ENCODE data around the gene SEC22A.

SEC22A gene

DNA sequence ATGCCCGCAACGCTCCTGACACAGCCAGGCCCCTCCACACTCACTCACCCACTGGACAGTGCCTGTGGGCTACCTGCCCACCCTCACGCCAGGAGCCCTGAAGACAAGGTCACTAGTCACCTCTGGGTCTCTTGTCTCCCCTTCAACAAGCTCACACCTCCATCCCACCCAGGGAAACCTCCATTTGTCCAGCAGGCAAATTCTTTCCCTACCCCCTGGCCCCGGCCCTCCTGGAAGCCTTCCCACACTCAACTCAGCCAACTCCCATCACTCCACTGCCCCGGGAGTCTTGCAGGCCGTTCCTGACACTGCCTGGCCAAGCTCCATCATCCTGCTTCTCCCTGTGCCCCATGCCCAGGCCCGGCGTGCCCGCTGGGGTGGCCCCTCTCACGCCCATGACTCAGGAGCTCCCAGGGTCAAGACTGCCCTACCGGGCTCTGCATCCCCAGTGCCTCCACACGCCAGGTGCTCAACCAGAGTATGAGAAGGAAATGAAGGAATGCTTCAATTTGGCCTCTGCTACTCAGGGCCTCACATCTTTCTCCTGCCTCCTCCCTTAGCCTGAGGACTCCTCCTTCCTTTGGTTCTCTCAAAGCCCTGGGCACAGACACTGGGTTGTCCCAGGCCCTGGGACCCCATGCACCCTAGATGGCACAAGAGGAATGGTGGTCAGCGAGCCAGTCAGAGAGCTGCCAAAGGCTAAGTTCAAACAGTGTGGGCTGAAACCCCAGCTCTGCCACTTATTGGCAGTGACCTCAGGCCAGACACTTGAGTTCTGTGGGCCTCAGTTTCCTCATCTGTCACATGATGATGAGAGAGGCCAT lies 88.6 kb downstream of the SEC22A start:
- DNase-seq: no peak

DNA sequence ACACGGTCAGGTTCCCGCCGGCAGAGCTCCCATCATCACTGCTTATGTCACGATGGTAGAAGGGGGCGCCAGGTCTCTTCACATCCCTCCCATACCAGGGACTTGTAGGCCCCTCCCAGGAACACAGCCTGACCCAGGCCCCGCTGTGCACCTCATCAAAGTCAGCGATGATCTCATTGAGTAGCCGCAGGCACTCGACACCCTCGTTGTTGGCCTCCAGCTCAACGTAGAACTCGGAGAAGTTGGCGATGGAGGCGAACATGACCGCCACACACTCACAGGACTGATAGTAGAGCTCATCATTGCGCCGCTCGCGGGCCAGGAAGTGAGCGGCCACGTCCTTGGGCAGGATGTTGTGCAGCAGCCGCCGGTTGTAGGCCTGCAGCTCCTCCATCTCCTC lies 89.2 kb downstream of the SEC22A start:
- DNase-seq: no peak

DNA sequence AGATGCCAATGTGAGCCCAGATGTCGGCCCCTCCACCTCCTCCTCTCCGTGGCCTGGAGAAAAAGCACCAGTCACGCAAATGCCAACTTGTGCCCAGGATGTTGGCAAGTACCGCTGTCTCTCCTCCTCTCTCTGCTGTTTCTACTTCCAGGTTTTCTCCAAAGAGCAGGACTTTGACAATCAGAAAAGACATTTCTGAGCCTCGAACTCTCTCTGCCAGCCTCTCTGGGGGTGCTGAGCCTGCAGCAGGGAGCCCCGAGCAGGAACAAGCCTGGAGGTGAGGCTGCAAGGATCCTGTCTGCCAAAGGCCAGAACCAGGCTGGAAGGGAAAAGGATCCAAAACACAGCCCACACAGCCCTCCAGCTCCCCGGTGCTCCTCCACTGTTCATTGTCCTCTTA lies 89.7 kb downstream of the SEC22A start:
- DNase-seq: no peak

DNA sequence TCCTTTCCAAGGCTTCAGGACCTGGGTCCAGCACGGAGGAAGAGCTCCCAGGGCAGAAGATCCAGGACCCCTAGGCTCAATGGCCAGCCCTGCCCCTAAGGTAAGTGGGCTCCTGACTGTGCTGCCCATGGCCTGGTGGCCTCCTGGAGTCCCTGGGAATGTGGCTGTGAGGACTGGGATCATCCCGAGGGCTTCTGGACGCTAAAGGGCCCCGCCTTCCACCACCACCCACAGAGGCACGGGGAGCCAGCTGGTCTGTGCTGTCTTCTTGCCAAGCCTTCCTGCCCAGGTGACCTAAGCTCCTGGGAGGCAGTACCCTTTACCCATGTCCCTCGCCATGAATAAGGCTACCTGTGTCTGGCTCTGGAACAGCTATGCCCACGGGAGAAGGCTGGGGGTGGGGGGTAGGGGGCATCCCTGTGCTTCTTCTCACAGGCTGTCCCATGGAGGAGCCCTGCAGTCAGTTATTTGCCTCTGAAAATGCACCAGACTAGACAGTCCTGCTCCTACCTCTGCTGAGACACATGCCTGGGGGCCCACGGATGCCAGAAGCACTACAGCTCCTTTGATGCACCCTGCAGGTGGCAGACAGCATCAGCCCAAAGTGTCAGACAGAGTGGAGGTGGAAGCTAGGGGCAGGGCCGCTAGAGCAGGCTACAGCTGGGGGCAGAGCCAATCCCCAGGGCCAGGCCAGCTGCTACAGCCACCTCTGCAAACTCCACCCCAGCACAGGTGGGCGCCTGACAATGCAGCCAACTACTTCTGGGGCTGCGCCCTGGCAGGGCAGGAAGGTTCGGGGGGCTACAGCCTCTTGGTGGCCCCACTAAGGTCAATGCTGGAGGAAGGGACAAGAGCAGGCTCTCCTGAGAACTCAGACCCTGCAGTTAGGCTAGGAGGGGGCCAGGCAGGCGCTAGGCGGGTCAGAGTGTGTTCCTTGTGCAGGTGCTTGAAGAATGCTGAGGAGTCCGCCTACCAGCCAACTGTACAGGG lies 90.9 kb downstream of the SEC22A start:
- no peak for DNase-seq

GRCh38 chr3:123294296-123294938 lies 92.7 kb downstream of the SEC22A start:
- no peak for DNase-seq

GRCh38 chr3:123295171-123295900 lies 93.6 kb downstream of the SEC22A start:
- DNase-seq: no peak

DNA sequence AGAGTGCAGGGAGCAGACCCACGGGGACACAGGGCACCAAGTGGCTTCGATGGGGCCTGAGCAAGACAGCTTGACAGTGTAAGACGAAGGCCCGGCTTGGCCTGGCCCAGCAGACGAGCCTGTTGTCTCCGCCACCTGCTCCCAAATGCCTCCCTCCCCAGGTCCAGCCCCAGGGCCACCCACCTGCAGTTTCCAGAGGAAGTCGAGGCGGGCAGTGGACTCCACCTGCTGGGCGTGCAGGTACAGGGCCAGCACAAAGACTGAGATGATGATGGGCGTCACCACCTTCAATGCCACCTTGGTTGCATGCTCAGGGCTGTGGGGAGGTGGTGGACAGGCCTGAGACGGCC lies 94.1 kb downstream of the SEC22A start:
- DNase-seq: no peak

DNA sequence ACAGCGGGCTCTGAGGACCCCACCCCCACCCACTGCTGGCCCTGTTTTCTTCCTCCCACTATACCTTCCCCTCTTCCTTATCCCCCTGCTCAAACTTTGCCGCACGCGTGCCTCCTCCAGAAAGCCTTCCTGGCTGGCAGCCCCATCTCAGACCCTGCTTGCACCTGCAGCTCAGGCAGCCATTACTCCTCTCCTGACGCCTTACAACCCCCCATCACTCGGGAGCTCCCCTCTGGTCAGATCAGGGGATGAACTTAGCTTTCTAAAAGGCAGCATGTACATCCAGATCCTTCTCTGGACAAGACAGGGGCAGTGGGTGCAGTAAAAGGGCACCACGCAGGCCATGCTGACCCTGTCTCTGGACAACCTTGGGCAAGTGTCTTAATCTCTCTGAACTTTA lies 94.5 kb downstream of the SEC22A start:
- no peak for DNase-seq

GRCh38 chr3:123296836-123297626 lies 95.3 kb downstream of the SEC22A start:
- no peak for DNase-seq

- no peak for DNase-seq
These were observed 95.8 kb downstream of the SEC22A start for GRCh38 chr3:123297627-123297899.

DNA sequence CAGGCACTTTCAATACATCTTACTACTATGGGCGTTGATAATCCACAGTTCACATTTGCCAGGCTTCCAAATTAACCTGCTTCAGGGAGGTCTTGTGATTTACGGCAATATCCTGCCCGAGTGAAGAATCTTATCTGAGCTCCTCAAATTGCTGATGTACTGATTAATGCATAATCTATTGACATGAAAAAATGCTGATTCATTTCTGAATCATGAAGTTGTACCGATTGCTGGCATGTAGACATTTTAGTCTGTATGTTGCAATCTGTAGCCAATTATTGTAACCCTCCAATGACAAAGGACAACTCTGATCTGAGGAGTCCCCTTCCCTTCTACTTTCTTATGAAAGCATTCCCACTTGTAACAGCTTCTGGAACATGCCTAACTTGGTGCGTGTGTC lies 97.2 kb downstream of the SEC22A start:
- DNase-seq: no peak

DNA sequence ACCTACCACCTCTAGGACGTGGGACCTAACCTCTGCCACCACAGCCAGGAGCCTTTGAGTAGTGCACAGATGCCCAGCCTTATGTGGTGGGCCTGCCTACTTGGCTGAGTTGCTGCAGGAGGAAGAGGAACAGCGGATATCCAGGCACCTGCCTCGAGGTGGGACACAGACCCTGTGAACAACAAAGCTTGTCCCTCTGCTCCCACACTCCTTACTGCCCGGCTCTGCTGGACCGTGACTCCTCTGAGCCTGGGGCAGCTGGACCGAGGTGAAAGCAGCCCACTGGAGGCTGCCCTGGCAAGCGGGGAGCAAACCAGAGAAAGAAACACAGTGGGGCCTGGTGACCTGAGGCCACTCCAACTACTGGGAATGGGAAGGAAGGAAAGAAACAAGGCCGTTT lies 97.8 kb downstream of the SEC22A start:
- DNase-seq: no peak

DNA sequence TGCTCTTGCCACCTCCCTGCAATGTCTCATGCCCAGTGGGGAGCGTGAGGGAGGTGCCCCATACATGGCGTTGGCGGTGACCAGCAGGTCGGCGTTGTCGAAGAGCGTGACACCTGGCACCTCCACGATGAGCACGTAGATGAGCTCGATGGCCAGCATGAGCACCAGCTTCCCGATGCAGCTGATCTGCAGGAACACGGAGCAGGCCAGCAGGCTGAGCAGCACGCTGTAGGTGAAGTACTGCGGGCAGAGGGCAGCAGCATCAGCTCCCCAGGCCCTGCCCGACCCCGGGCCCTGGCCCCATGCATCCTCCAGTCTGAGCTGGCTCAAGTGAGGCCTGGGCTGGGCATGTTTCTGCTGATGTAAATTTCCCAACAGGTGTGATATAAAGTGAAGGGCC lies 98.3 kb downstream of the SEC22A start:
- DNase-seq: no peak

- no peak for DNase-seq
These were observed 98.8 kb downstream of the SEC22A start for GRCh38 chr3:123300583-123300982.

GRCh38 chr3:123301331-123302184 lies 99.8 kb downstream of the SEC22A start:
- DNase-seq: no peak

DNA sequence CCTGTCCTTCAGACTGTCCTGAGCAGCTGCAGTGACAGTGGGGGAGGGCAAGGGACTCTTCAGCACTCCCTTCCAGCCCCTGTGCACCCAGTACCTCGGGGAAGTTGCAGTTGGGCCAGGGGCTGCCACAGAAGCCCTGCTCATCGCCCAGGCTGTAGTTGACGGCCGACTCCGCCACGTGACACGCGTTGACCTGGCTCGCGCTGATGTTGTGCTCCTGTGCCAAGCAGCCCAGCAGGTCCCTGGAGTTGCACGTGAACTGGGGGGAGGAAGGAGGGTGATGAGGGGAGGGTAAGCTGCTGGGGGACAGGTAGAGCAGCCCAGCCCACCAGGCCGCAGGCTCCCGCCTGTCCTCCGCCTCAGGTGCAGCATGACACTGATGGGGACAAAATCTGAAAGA lies 101.2 kb downstream of the SEC22A start:
- no peak for DNase-seq

DNA sequence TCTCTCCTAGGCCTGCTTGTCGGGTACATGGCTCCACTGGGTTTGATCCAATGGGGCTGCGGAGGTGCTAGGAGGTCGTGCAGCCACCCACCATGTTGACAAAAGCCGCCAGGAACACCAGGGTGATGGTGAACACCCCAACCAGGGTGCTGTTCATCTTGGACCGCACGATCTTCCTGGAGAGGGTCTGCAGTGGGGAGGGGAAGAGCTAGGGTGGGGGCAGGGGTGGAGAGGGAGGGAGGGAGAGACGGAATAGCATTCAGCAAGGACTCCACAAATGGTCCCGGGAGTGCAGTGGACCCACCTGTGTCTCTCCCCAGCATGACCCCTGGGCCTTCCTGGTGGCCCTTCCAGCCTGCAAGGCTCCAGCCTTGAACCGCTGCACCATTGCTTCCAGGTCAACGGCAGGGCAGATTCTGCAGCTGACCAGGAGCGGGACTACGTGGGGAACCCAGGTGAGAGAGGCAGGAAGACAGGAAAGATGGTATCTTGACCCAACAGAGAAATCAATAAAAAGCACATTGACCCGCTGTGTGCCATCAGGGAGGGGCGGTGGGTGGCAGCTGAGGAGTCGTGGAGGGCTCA lies 102.3 kb downstream of the SEC22A start:
- no peak for DNase-seq

DNA sequence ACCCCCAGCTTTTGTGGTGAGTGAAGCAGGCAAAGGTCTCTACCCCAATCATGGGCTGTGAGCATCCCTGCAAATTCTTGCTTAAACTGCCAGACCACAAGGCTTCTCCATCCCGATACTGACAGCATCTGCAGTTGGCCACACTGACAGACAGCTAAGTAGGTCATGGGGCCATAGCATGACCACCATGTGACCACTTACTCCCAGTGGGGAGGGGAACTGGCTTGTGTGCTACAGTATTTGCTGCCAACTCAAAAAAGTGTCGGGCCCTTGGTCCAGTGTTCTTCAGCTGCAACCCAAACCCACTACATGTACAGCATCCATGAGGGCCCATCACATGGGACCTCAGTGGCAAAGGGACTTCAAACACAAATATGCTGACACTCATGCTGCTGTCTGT lies 103.4 kb downstream of the SEC22A start:
- no peak for DNase-seq

DNA sequence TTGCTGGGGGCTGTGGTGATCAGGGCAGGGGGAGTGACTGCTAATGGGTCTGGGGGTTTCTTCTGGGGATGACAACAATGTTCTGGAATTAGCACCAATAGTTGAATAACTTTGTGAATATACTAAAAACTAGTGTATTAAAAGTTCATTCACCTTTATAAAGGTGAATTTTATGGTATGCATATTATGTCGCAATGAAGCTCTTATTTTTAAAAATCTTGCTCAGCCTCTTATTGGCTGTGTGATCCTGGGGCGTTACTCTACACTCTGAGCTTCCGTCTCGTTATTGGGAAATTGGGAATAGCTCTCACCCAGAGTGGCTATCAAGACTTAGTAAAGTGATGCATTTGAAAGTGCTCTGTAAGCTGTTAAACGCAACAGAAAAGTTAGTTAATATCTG lies 105.3 kb downstream of the SEC22A start:
- DNase-seq: no peak

DNA sequence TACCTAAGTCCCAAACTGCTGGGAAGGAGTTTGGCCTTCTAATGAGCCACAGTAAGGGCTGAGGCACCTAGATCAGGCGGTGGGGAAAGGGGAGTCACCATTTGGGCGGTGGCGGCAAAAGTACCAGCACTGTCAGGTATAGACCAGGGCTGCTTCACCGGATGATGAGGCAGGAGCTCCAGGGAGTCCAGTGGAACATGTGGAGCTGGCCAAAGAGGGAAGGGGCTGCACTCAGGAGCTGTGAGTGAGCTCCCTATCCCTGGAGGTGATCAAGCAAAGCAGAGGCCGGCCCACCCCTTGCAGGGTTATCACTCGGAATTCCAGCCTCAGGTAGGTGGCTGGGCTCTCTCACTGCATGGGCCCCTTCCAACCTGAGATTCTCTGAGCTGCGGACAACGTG lies 108.4 kb downstream of the SEC22A start:
- no peak for DNase-seq

DNA sequence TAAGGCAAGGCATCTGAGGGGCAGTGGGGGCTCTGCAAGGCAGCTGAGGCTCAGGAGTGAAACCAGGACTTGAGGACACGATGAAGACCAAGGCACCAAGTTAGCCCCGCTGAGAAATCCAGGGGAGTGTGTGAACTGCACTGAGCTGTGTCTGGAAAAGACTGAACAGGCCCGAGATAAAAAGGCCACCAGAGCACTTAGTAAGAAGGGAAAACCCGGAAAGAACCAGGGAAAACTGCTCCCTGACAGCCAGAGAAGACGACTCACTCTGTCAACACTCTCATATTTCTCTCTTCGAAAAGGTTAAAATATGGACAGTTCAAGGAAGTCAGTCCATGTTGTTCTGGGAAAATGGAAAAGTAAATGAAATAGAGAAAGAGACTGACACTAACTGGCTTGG lies 109.0 kb downstream of the SEC22A start:
- no peak for DNase-seq

All from NCI-H446 treated with DMSO at 0.1 percent for 48 hours (cell line).